Measurements from ENCODE around the gene ZMYM3.

GRCh38 chrX:71253253-71254091 lies 468 bp downstream of the ZMYM3 start:
- TF ChIP-seq TARDBP (IDR thresholded peaks at IDR 0.05) (no peak), LEF1 (IDR thresholded peaks at IDR 0.05; ENCODE audit: borderline replicate concordance) (no peak), FOXA1 (IDR thresholded peaks at IDR 0.05) (no peak), ELF4 (IDR thresholded peaks at IDR 0.05) (no peak), HDGF (IDR thresholded peaks at IDR 0.05; ENCODE audit: borderline replicate concordance) (no peak), FOXM1 (IDR thresholded peaks at IDR 0.05; ENCODE audit: borderline replicate concordance) (no peak), FOXK2 (IDR thresholded peaks at IDR 0.05) (no peak), PKNOX1 (IDR thresholded peaks at IDR 0.05) (no peak), ZNF384 (IDR thresholded peaks at IDR 0.05) (no peak), SP1 (IDR thresholded peaks at IDR 0.05) (no peak), BHLHE40 (IDR thresholded peaks at IDR 0.05; ENCODE audit: borderline replicate concordance) (no peak), SUZ12 (IDR thresholded peaks at IDR 0.05) (no peak), NFRKB (IDR thresholded peaks at IDR 0.05) (no peak), L3MBTL2 (conservative IDR thresholded peaks at IDR 0.05) (no peak)

Measured in HEK293T (cell line).